RWPE2 (cell line): Measurements from ENCODE around the gene ROPN1B.
"Not testable (repeated sequence)": the region's sequence is repeated elsewhere in the genome, so short reads cannot be mapped to it uniquely, and the experiment has no call there.

ENCODE experiments used
- ATAC-seq: fragments of 200-7000 bp; cut with Tn5 transposase; 3 replicates; pipeline ENCODE4 v1.9.1; 2021; ENCODE audit warnings: low read depth
- DNase-seq: peaks from one replicate; pipeline ENCODE4 v3.0.0-alpha.2; 2020; ENCODE audit warnings: low spot score
- H3K27ac ChIP-seq: fragments of 450-650 bp; 2 replicates; pipeline ENCODE4 v1.5.1; 2017; ENCODE audit warnings: mild to moderate bottlenecking; ENCODE audit not compliant: poor library complexity, severe bottlenecking
- H3K27me3 ChIP-seq: fragments of 250-450 bp; sonication (Bioruptor Pico); 2 replicates; pipeline ENCODE4 v1.5.1; 2021; ENCODE audit warnings: mild to moderate bottlenecking, moderate library complexity; ENCODE audit not compliant: insufficient read depth, poor library complexity, severe bottlenecking
- H3K36me3 ChIP-seq: fragments of 250-450 bp; sonication (Bioruptor Pico); 2 replicates; pipeline ENCODE4 v1.5.1; 2020; ENCODE audit warnings: low read depth, mild to moderate bottlenecking, moderate library complexity
- H3K4me1 ChIP-seq: fragments of 250-450 bp; sonication (Bioruptor Pico); 2 replicates; pipeline ENCODE4 v1.5.1; 2021; ENCODE audit warnings: mild to moderate bottlenecking, moderate library complexity; ENCODE audit not compliant: insufficient read depth, poor library complexity, severe bottlenecking
- H3K4me3 ChIP-seq: fragments of 250-450 bp; sonication (Bioruptor Pico); 2 replicates; pipeline ENCODE4 v1.5.1; 2021; ENCODE audit warnings: mild to moderate bottlenecking, moderate library complexity; ENCODE audit not compliant: severe bottlenecking
- H3K9me3 ChIP-seq: fragments of 250-450 bp; sonication (Bioruptor Pico); 2 replicates; pipeline ENCODE4 v1.5.1; 2021; ENCODE audit warnings: mild to moderate bottlenecking, moderate library complexity; ENCODE audit not compliant: severe bottlenecking
- CTCF ChIP-seq: fragments of 450-650 bp; IDR thresholded peaks from one replicate; pipeline ENCODE4 v1.5.1; 2017; ENCODE audit warnings: mild to moderate bottlenecking, moderate library complexity; ENCODE audit not compliant: poor library complexity, severe bottlenecking

Gene ROPN1B

GRCh38 chr3:125990253-125990970, 21.4 kb downstream of the ROPN1B start:
- no peak for TF ChIP-seq CTCF
- Histone ChIP-seq H3K27me3 (no peaks in the 10 kb centered on the region), H3K9me3 (no peaks in the 10 kb centered on the region), H3K4me3 (peak overlapping the region; percentile 52), H3K36me3 (no peaks in the 10 kb centered on the region), H3K27ac (peak overlapping the region; percentile 62), H3K4me1 (peaks cover 11% of the 10 kb centered on the region)
- DNase-seq = peak; percentile 92
- peak; percentile 100 for ATAC-seq

GRCh38 chr3:125996751-125997150, 27.8 kb downstream of the ROPN1B start:
- not testable (repeated sequence) for H3K4me3 ChIP-seq, ATAC-seq, DNase-seq

GRCh38 chr3:126002189-126002588, 33.2 kb downstream of the ROPN1B start:
- DNase-seq = no peak
- Histone ChIP-seq H3K4me1 (peaks cover 13% of the 10 kb centered on the region), H3K4me3 (no peak overlapping the region), H3K9me3 (peaks cover 2% of the 10 kb centered on the region), H3K27ac (no peak overlapping the region), H3K36me3 (no peaks in the 10 kb centered on the region), H3K27me3 (no peaks in the 10 kb centered on the region)
- TF ChIP-seq CTCF = no peak
- no peak for ATAC-seq

More at GRCh38 chr3:125996751-125997150, 27.8 kb downstream of the ROPN1B start:
- not testable (repeated sequence) for H3K27me3 ChIP-seq, H3K9me3 ChIP-seq, H3K4me1 ChIP-seq, H3K27ac ChIP-seq, H3K36me3 ChIP-seq

- DNase-seq = no peak
- Histone ChIP-seq H3K9me3 (peaks cover 2% of the 10 kb centered on the region), H3K27me3 (no peaks in the 10 kb centered on the region), H3K27ac (no peak overlapping the region), H3K4me1 (peaks cover 13% of the 10 kb centered on the region), H3K36me3 (no peaks in the 10 kb centered on the region), H3K4me3 (no peak overlapping the region)
- no peak for ATAC-seq
- no peak for TF ChIP-seq CTCF
These were observed 34.6 kb downstream of the ROPN1B start for GRCh38 chr3:126003447-126004190.

- Histone ChIP-seq H3K36me3 (no peaks in the 10 kb centered on the region), H3K27me3 (no peaks in the 10 kb centered on the region), H3K27ac (no peak overlapping the region), H3K4me1 (peaks cover 13% of the 10 kb centered on the region), H3K9me3 (peaks cover 2% of the 10 kb centered on the region), H3K4me3 (no peak overlapping the region)
- no peak for TF ChIP-seq CTCF
- DNase-seq (no peak), ATAC-seq (no peak)
These were observed 35.2 kb downstream of the ROPN1B start for GRCh38 chr3:126004217-126004616.
